WTC11 (cell line): Measurements from ENCODE around the gene RP2. TPM values are rescaled to one million over a fixed set of nuclear protein-coding genes. Genes with fewer than 3 reads are reported as not detected.

Experiments used
- ATAC-seq: fragments of 200-7000 bp; cut with Tn5 transposase; 2 replicates; pipeline ENCODE4 v1.10.0; 2021; ENCODE audit warnings: mild to moderate bottlenecking, moderate library complexity
- CTCF ChIA-PET: fragments of 300-600 bp; sonication (Branson Sonifier 250); formaldehyde crosslinking; loops from one replicate; lab custom pipeline; 2021; ENCODE audit warnings: antibody characterized with exemption; lab: Charles Lee
- POLR2A ChIA-PET: fragments of 350-600 bp; sonication (Branson Sonifier 250); formaldehyde crosslinking; loops from one replicate; lab custom pipeline; 2021; ENCODE audit warnings: antibody characterized with exemption; lab: Charles Lee
- DNase-seq: peaks from one replicate; pipeline ENCODE4 v3.0.0; 2021; ENCODE audit warnings: low spot score
- H3K27ac Mint-ChIP-seq: 2 replicates; pipeline ENCODE4 v1.8.0; 2021; ENCODE audit warnings: mixed read lengths
- H3K27me3 Mint-ChIP-seq: 2 replicates; pipeline ENCODE4 v1.8.0; 2021; ENCODE audit warnings: low read depth, mild to moderate bottlenecking, moderate library complexity, mixed read lengths
- H3K36me3 Mint-ChIP-seq: 2 replicates; pipeline ENCODE4 v1.8.0; 2021; ENCODE audit warnings: mixed read lengths
- H3K4me1 Mint-ChIP-seq: 2 replicates; pipeline ENCODE4 v1.8.0; 2022; ENCODE audit warnings: mixed read lengths
- H3K4me3 Mint-ChIP-seq: 2 replicates; pipeline ENCODE4 v1.8.0; 2021; ENCODE audit warnings: mild to moderate bottlenecking, moderate library complexity, mixed read lengths
- H3K9me3 Mint-ChIP-seq: 2 replicates; pipeline ENCODE4 v1.8.0; 2021; ENCODE audit warnings: mixed read lengths
- ATF2 ChIP-seq: sonication (generic); formaldehyde crosslinking; IDR thresholded peaks from 2 replicates; pipeline ENCODE4 v1.8.1; 2022; ENCODE audit warnings: low read depth, missing genetic modification reagents, borderline replicate concordance
- ETV6 ChIP-seq: sonication (generic); formaldehyde crosslinking; IDR thresholded peaks from 2 replicates; pipeline ENCODE4 v1.8.1; 2022; ENCODE audit warnings: mild to moderate bottlenecking, missing genetic modification reagents
- KAT7 ChIP-seq: sonication (generic); formaldehyde crosslinking; IDR thresholded peaks from 2 replicates; pipeline ENCODE4 v1.8.1; 2023; ENCODE audit warnings: missing genetic modification reagents, mild to moderate bottlenecking, borderline replicate concordance
- NFE2L1 ChIP-seq: sonication (generic); formaldehyde crosslinking; IDR thresholded peaks from 2 replicates; pipeline ENCODE4 v1.8.1; 2023; ENCODE audit warnings: missing genetic modification reagents
- SP1 ChIP-seq: sonication (generic); formaldehyde crosslinking; conservative IDR thresholded peaks from 2 replicates; pipeline ENCODE4 v1.8.1; 2022; ENCODE audit warnings: missing genetic modification reagents
- TCF7 ChIP-seq: sonication (generic); formaldehyde crosslinking; IDR thresholded peaks from 2 replicates; pipeline ENCODE4 v1.8.0; 2022; ENCODE audit warnings: mild to moderate bottlenecking, low read depth, missing genetic modification reagents, moderate library complexity
- USF2 ChIP-seq: sonication (generic); formaldehyde crosslinking; IDR thresholded peaks from 2 replicates; pipeline ENCODE4 v1.8.1; 2023; ENCODE audit warnings: mild to moderate bottlenecking, missing genetic modification reagents, moderate library complexity
- ZNF232 ChIP-seq: sonication (generic); formaldehyde crosslinking; IDR thresholded peaks from 2 replicates; pipeline ENCODE4 v1.8.0; 2022; ENCODE audit warnings: mild to moderate bottlenecking, missing genetic modification reagents
- ZNF281 ChIP-seq: sonication (generic); formaldehyde crosslinking; IDR thresholded peaks from 2 replicates; pipeline ENCODE4 v1.8.0; 2023; ENCODE audit warnings: mild to moderate bottlenecking, missing genetic modification reagents
- ZNF416 ChIP-seq: fragments of 250-450 bp; sonication (Bioruptor Pico); IDR thresholded peaks from 2 replicates; pipeline ENCODE4 v1.9.0; 2021; ENCODE audit warnings: mild to moderate bottlenecking, inconsistent platforms
- ZNF423 ChIP-seq: fragments of 250-450 bp; sonication (Bioruptor Pico); IDR thresholded peaks from 2 replicates; pipeline ENCODE4 v2.1.2; 2022; ENCODE audit warnings: mild to moderate bottlenecking, moderate library complexity
- ZNF532 ChIP-seq: fragments of 250-450 bp; sonication (Bioruptor Pico); IDR thresholded peaks from 2 replicates; pipeline ENCODE4 v1.9.0; 2021; ENCODE audit warnings: mild to moderate bottlenecking, borderline replicate concordance
- total RNA-seq: library from RNA; stranded (reverse); gene quantifications from 3 replicates; pipeline ENCODE4 v1.2.3, GENCODE V29; 2021
- TF ChIP-seq, protein P1 (sequence below): sonication (generic); formaldehyde crosslinking; IDR thresholded peaks from 2 replicates; pipeline ENCODE4 v1.8.0; 2023; ENCODE audit warnings: missing genetic modification reagents
- TF ChIP-seq, protein P2 (sequence below): sonication (generic); formaldehyde crosslinking; IDR thresholded peaks from 2 replicates; pipeline ENCODE4 v1.8.1; 2023; ENCODE audit warnings: mild to moderate bottlenecking, missing genetic modification reagents, moderate library complexity

The RP2 gene
- total RNA-seq, 1 experiment from 2014 or later = 6.9 TPM

GRCh38 chrX:46840946-46841345 lies 4.1 kb downstream of the RP2 start (continued):
- TF ChIP-seq ZNF532 = no peak

GRCh38 chrX:46841346-46841745 lies 4.5 kb downstream of the RP2 start:
- DNase-seq (no peak), ATAC-seq (no peak)
- Mint-ChIP-seq H3K9me3 (no peaks in the 10 kb centered on the region), H3K4me3 (no peak overlapping the region), H3K27ac (no peak overlapping the region), H3K36me3 (0 out of 2 replicates have a peak, but pooled peaks cover 3% of the 10 kb centered on the region), H3K27me3 (no peaks in the 10 kb centered on the region), H3K4me1 (no peaks in the 10 kb centered on the region)
- TF ChIP-seq ETV6 (CRISPR knock-in tag) (no peak), ZNF416 (CRISPR knock-in tag) (no peak), TCF7 (CRISPR knock-in tag) (no peak), ZNF423 (CRISPR knock-in tag) (no peak), NFE2L1 (no peak), ATF2 (no peak), KAT7 (CRISPR knock-in tag) (no peak), SP1 (CRISPR knock-in tag) (no peak), ZNF532 (no peak)
- TF ChIP-seq, protein P1, sequence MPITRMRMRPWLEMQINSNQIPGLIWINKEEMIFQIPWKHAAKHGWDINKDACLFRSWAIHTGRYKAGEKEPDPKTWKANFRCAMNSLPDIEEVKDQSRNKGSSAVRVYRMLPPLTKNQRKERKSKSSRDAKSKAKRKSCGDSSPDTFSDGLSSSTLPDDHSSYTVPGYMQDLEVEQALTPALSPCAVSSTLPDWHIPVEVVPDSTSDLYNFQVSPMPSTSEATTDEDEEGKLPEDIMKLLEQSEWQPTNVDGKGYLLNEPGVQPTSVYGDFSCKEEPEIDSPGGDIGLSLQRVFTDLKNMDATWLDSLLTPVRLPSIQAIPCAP = no peak
- TF ChIP-seq, protein P2, sequence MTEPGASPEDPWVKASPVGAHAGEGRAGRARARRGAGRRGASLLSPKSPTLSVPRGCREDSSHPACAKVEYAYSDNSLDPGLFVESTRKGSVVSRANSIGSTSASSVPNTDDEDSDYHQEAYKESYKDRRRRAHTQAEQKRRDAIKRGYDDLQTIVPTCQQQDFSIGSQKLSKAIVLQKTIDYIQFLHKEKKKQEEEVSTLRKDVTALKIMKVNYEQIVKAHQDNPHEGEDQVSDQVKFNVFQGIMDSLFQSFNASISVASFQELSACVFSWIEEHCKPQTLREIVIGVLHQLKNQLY (CRISPR knock-in tag) = no peak
- CTCF ChIA-PET = no interaction called here
- POLR2A ChIA-PET = no interaction called here

- Mint-ChIP-seq H3K4me3 (no peak overlapping the region), H3K27ac (no peak overlapping the region), H3K36me3 (0 out of 2 replicates have a peak, but pooled peaks cover 3% of the 10 kb centered on the region), H3K9me3 (no peaks in the 10 kb centered on the region), H3K4me1 (no peaks in the 10 kb centered on the region), H3K27me3 (no peaks in the 10 kb centered on the region)
- TF ChIP-seq ZNF281 (CRISPR knock-in tag) = no peak
- TF ChIP-seq ZNF232 (CRISPR knock-in tag) = no peak
- TF ChIP-seq USF2 (CRISPR knock-in tag) = no peak
- ChIA-PET CTCF (no interaction called here), POLR2A (no interaction called here)
- DNase-seq (no peak), ATAC-seq (no peak)
Observed at GRCh38 chrX:46844913-46845312, 8.1 kb downstream of the RP2 start.
